Measurements from ENCODE around the gene MPRIP.

The MPRIP gene

GRCh38 chr17:17064322-17064721 is 22.1 kb downstream of the MPRIP start:
- TF ChIP-seq CTCF (IDR thresholded peaks at IDR 0.05) = no peak
- H3K27ac ChIP-seq = peak overlapping the region in 1 of 2 donors; percentile 19
- DNase-seq (ENCODE audit: low spot score) = no peak
- H3K4me3 ChIP-seq = no peak overlapping the region

- no peak for TF ChIP-seq CTCF (IDR thresholded peaks at IDR 0.05)
These were observed 23.8 kb downstream of the MPRIP start for GRCh38 chr17:17066021-17066420.

GRCh38 chr17:17067257-17067656 is 25.0 kb downstream of the MPRIP start:
- peak overlapping the region in 1 of 2 donors; percentile 29 for H3K27ac ChIP-seq
- no peak for DNase-seq (ENCODE audit: low spot score)
- TF ChIP-seq CTCF (IDR thresholded peaks at IDR 0.05) = no peak
- H3K4me3 ChIP-seq = no peak overlapping the region

More at GRCh38 chr17:17066021-17066420, 23.8 kb downstream of the MPRIP start:
- H3K27ac ChIP-seq = no peak overlapping the region
- no peak overlapping the region for H3K4me3 ChIP-seq
- no peak for DNase-seq (ENCODE audit: low spot score)

- no peak for TF ChIP-seq CTCF (IDR thresholded peaks at IDR 0.05)
- H3K4me3 ChIP-seq = no peak overlapping the region
These were observed 27.6 kb downstream of the MPRIP start for GRCh38 chr17:17069849-17070248.

GRCh38 chr17:17070931-17071330 is 28.7 kb downstream of the MPRIP start:
- peak overlapping the region in 1 of 2 donors; percentile 26 for H3K27ac ChIP-seq
- no peak overlapping the region for H3K4me3 ChIP-seq
- TF ChIP-seq CTCF (IDR thresholded peaks at IDR 0.05) = no peak
- DNase-seq (ENCODE audit: low spot score) = no peak

More at GRCh38 chr17:17069849-17070248, 27.6 kb downstream of the MPRIP start:
- no peak overlapping the region for H3K27ac ChIP-seq
- DNase-seq (ENCODE audit: low spot score) = no peak

GRCh38 chr17:17071531-17072360 is 29.5 kb downstream of the MPRIP start:
- no peak for DNase-seq (ENCODE audit: low spot score)
- Histone ChIP-seq H3K27ac (peak overlapping the region in 1 of 2 donors; percentile 39), H3K4me3 (no peak overlapping the region)
- TF ChIP-seq CTCF (IDR thresholded peaks at IDR 0.05) = no peak

GRCh38 chr17:17072546-17072945 is 30.3 kb downstream of the MPRIP start:
- no peak for TF ChIP-seq CTCF (IDR thresholded peaks at IDR 0.05)
- peak overlapping the region in 1 of 2 donors; percentile 39 for H3K27ac ChIP-seq
- H3K4me3 ChIP-seq = no peak overlapping the region
- DNase-seq (ENCODE audit: low spot score) = no peak
